ENCODE measurements around the gene OBSCN.

- TF ChIP-seq, protein P1, sequence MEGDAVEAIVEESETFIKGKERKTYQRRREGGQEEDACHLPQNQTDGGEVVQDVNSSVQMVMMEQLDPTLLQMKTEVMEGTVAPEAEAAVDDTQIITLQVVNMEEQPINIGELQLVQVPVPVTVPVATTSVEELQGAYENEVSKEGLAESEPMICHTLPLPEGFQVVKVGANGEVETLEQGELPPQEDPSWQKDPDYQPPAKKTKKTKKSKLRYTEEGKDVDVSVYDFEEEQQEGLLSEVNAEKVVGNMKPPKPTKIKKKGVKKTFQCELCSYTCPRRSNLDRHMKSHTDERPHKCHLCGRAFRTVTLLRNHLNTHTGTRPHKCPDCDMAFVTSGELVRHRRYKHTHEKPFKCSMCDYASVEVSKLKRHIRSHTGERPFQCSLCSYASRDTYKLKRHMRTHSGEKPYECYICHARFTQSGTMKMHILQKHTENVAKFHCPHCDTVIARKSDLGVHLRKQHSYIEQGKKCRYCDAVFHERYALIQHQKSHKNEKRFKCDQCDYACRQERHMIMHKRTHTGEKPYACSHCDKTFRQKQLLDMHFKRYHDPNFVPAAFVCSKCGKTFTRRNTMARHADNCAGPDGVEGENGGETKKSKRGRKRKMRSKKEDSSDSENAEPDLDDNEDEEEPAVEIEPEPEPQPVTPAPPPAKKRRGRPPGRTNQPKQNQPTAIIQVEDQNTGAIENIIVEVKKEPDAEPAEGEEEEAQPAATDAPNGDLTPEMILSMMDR (IDR thresholded peaks at IDR 0.05), result no peak
- no peak for TF ChIP-seq POLR2A (IDR thresholded peaks at IDR 0.05)
Measured at GRCh38 chr1:228379666-228380065, 171.8 kb downstream of the OBSCN start.

All from prostate gland (tissue), 2 donors.